ENCODE data around the gene OVOL2.

DNA sequence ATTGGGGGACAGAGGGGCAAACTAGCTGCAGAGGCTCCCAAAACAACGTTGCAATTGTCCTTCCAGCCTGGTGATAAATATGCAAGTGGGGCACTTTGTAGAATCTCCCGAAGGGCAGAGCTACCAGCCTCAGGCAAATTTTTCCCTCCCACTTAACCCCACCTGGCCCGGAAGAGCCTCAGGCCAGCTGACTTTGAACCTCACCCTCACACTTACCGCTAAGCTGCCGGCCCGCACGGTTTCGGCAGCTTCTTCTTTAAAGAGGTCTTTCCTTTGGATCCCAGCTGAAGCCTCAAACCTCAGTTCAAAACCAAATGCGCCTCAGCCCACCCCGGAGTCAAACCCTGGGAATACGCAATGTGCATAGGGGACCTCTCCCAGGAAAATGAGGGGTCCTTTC lies 2.5 kb downstream of the OVOL2 start:
- TF ChIP-seq RBBP5 (IDR thresholded peaks at IDR 0.05; ENCODE audit: borderline replicate concordance, low read depth, low read length) (no peak), EZH2 (IDR thresholded peaks at IDR 0.05; ENCODE audit: low read depth, low read length, severe bottlenecking) (no peak), TCF12 (IDR thresholded peaks at IDR 0.05; ENCODE audit: low read depth, low read length) (no peak), POLR2A (IDR thresholded peaks at IDR 0.05; ENCODE audit: control extremely low read depth in 1 of 2, low read depth in 2 of 2, low read length in 2 of 2) (no peak), ZNF274 (IDR thresholded peaks at IDR 0.05; ENCODE audit: borderline replicate concordance, extremely low read depth, low read length) (no peak), SUZ12 (IDR thresholded peaks at IDR 0.05; ENCODE audit: low read length) (no peak), FOSL1 (IDR thresholded peaks at IDR 0.05; ENCODE audit: insufficient read depth, low read depth, low read length) (no peak), ASH2L (IDR thresholded peaks at IDR 0.05; ENCODE audit: low read length) (no peak), RAD21 (IDR thresholded peaks at IDR 0.05 in 1 of 2, conservative IDR thresholded peaks at IDR 0.05 in 1 of 2; ENCODE audit: low read depth in 2 of 2, low read length in 2 of 2) (no peak), KDM1A (IDR thresholded peaks at IDR 0.05; ENCODE audit: borderline replicate concordance, low read length) (no peak), JUND (IDR thresholded peaks at IDR 0.05; ENCODE audit: low read length) (no peak)
- TF ChIP-seq, protein P1, sequence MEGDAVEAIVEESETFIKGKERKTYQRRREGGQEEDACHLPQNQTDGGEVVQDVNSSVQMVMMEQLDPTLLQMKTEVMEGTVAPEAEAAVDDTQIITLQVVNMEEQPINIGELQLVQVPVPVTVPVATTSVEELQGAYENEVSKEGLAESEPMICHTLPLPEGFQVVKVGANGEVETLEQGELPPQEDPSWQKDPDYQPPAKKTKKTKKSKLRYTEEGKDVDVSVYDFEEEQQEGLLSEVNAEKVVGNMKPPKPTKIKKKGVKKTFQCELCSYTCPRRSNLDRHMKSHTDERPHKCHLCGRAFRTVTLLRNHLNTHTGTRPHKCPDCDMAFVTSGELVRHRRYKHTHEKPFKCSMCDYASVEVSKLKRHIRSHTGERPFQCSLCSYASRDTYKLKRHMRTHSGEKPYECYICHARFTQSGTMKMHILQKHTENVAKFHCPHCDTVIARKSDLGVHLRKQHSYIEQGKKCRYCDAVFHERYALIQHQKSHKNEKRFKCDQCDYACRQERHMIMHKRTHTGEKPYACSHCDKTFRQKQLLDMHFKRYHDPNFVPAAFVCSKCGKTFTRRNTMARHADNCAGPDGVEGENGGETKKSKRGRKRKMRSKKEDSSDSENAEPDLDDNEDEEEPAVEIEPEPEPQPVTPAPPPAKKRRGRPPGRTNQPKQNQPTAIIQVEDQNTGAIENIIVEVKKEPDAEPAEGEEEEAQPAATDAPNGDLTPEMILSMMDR (IDR thresholded peaks at IDR 0.05; ENCODE audit: control extremely low read depth in 1 of 3, insufficient read depth in 1 of 3, low read depth in 1 of 3, low read length in 3 of 3): no peak
